Measurements from ENCODE around the gene RNF125.

DNA sequence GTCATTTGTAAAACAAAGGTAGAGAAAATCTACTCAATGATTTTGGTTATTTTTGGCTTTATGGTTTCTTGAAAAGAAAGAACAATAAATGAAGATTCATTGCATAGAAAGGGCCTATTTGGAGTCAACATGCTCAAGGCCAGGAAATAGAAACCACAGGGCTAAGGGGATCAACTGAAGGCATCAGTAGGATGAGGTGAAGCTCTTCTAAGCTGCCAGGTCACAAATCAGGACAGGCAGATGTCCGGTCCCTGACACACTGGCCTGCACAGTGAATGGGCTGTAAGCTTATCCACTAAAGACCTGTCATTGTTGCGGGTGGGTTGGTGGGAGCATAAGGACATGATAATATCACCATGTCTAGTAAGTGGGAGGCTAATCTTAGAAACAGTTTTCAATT is 41.4 kb downstream of the RNF125 start:
- TF ChIP-seq ZNF274 (IDR thresholded peaks at IDR 0.05; ENCODE audit: low read depth, low read length) (no peak), YY1 (IDR thresholded peaks at IDR 0.05; ENCODE audit: insufficient read depth, insufficient read length) (no peak), SUZ12 (IDR thresholded peaks at IDR 0.05; ENCODE audit: extremely low read depth, insufficient read depth, insufficient read length) (no peak)

Measured in NT2/D1 (cell line).